OCI-LY1 (cell line): ENCODE results near the gene TUT7.

Experiments
- CTCF ChIP-seq: fragments of 200-600 bp; sonication (generic), shearing (Covaris generic); IDR thresholded peaks from 2 replicates; pipeline ENCODE4 v1.5.1; 2017; ENCODE audit warnings: mild to moderate bottlenecking, antibody characterized with exemption, low read length, moderate library complexity, mixed read lengths
- EZH2 ChIP-seq: fragments of 200-600 bp; sonication (generic), shearing (Covaris generic); IDR thresholded peaks from 2 replicates; pipeline ENCODE4 v1.8.0; 2017; ENCODE audit warnings: borderline replicate concordance, mixed run types, mild to moderate bottlenecking, antibody characterized with exemption, low read length, moderate library complexity, mixed read lengths

- TF ChIP-seq CTCF = no peak
- no peak for TF ChIP-seq EZH2
Measured at GRCh38 chr9:86253577-86253976, 100.6 kb downstream of the TUT7 start.
